PFSK-1 (cell line): ENCODE results near the gene CEMIP.

ENCODE experiments used
- FOXP2 ChIP-seq: optimal IDR thresholded peaks from 2 replicates; pipeline ENCODE3; 2011; ENCODE audit warnings: borderline replicate concordance, control low read depth, inconsistent platforms; ENCODE audit not compliant: insufficient read depth; ENCODE audit errors: extremely low read length, extremely low read depth
- POLR2AphosphoS5 ChIP-seq: IDR thresholded peaks from 2 replicates; pipeline ENCODE4 v1.6.1; 2012; ENCODE audit warnings: low read depth, mild to moderate bottlenecking, control low read depth, low read length, moderate library complexity
- SIN3A ChIP-seq: IDR thresholded peaks from 2 replicates; pipeline ENCODE4 v1.6.1; 2012; ENCODE audit warnings: mild to moderate bottlenecking, low read length, moderate library complexity, borderline replicate concordance; ENCODE audit not compliant: insufficient read depth
- TAF1 ChIP-seq: IDR thresholded peaks from 2 replicates; pipeline ENCODE4 v1.6.1; 2012; ENCODE audit warnings: low read length, control low read depth, borderline replicate concordance; ENCODE audit not compliant: insufficient read depth
- TF ChIP-seq, protein P1 (sequence below), 2 experiments: IDR thresholded peaks; 2 replicates each; pipeline versions ENCODE4 v1.6.1 to v1.8.0; 2011 to 2012; ENCODE audit warnings: low read depth in 2 of 2, low read length in 2 of 2, control low read depth in 1 of 2, inconsistent platforms in 1 of 2, mild to moderate bottlenecking in 1 of 2, moderate library complexity in 1 of 2; ENCODE audit not compliant: insufficient read depth in 1 of 2

The CEMIP gene

DNA sequence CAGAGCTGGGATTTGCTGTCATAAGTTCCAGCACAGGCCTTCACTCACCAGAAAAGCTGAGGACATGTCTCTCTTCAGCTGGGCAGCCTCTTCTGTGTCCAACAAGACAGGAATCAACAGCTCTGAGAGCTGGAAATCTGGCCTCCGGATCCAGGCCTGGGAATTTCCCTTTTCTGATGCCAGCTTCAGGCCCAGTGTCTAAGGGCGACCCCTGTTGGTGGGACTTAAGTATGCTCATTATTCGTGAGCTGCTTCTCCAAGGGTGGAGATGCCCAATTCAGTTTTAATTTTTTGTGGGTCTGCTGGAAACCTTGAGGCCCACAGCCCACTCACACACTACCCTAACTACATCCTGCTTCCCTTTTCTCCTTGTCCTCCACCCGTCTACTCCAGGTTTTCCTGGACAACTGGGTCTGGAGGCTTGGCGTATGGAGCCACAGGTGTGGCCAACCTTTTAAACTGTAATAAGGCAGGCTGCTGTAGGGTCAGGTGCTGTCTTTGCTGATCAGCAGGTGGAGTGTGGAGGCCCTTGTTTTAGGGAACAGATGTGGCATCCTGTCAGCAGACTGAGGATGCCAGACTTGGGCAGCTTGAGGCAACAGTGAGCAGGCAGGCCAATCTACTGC is 2.6 kb upstream of the CEMIP start:
- peak; percentile 30 for TF ChIP-seq FOXP2
- TF ChIP-seq SIN3A = no peak

DNA sequence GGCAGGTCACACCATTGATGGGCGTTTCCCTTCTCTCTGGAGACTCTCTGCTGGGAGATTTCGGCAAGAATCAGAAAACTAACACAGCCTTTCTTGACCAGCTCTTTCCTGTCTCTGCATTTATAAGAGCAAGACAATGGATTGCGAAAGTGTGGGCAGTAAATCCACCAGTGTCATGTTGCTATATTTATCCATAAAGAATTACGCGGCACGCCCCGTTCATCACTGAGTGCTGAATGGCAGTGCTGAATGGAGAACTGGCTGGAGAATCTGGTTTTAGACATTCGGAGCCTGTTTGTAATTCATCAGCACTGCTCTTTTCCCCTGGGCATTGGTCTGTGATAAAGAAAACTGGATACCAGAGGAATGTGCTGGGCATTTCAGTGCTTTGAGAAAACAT is 2.0 kb upstream of the CEMIP start:
- TF ChIP-seq SIN3A = no peak
- TF ChIP-seq POLR2AphosphoS5 = no peak
- no peak for TF ChIP-seq TAF1
- TF ChIP-seq, protein P1, sequence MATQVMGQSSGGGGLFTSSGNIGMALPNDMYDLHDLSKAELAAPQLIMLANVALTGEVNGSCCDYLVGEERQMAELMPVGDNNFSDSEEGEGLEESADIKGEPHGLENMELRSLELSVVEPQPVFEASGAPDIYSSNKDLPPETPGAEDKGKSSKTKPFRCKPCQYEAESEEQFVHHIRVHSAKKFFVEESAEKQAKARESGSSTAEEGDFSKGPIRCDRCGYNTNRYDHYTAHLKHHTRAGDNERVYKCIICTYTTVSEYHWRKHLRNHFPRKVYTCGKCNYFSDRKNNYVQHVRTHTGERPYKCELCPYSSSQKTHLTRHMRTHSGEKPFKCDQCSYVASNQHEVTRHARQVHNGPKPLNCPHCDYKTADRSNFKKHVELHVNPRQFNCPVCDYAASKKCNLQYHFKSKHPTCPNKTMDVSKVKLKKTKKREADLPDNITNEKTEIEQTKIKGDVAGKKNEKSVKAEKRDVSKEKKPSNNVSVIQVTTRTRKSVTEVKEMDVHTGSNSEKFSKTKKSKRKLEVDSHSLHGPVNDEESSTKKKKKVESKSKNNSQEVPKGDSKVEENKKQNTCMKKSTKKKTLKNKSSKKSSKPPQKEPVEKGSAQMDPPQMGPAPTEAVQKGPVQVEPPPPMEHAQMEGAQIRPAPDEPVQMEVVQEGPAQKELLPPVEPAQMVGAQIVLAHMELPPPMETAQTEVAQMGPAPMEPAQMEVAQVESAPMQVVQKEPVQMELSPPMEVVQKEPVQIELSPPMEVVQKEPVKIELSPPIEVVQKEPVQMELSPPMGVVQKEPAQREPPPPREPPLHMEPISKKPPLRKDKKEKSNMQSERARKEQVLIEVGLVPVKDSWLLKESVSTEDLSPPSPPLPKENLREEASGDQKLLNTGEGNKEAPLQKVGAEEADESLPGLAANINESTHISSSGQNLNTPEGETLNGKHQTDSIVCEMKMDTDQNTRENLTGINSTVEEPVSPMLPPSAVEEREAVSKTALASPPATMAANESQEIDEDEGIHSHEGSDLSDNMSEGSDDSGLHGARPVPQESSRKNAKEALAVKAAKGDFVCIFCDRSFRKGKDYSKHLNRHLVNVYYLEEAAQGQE (IDR thresholded peaks at IDR 0.05; ENCODE audit: insufficient read depth in 1 of 2, low read depth in 2 of 2, low read length in 2 of 2) = no peak
- TF ChIP-seq FOXP2 = no peak

DNA sequence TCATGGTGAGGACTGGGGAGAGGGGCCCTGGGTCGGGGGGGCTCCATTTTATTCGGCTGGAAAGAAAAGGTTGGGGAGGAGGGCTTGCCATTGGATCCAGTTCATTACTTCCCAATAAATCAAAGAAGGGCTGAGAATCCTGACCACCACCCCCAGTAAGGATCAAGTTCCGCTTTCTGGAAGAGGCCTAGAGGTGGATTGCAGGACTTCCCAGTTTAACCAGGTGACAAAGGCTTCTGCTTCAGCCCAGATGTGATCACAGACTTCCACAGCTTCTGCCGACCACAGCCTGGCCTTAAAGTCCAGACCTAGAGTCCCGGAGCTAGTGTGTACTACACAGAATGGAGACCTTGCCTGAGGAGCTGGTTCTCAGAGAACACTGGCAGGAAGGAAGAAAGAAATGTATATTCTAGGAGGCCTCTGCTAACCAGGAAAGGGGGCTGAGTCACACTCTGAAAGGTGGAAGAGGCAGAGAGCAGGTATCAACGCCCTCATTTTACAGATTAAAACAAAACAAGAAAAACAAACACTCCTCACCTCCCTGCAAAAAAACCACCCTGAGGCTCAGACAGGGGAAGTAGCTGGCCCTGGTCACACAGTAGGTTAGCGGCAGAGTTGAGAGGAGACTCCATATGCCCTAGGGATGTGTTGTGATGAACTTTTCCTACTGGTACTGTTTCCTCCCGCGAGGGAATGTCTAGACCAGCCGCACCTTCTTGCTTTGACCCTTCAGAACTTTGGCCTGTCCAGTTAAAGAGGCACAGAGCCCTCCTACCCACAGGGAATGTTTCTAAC is 1.1 kb upstream of the CEMIP start:
- TF ChIP-seq SIN3A (no peak), POLR2AphosphoS5 (no peak), FOXP2 (no peak), TAF1 (no peak)
- TF ChIP-seq, protein P1 (IDR thresholded peaks at IDR 0.05; ENCODE audit: insufficient read depth in 1 of 2, low read depth in 2 of 2, low read length in 2 of 2) = peak in 1 of 2 experiments; percentile 38; a peak in 1 of 4 replicates

DNA sequence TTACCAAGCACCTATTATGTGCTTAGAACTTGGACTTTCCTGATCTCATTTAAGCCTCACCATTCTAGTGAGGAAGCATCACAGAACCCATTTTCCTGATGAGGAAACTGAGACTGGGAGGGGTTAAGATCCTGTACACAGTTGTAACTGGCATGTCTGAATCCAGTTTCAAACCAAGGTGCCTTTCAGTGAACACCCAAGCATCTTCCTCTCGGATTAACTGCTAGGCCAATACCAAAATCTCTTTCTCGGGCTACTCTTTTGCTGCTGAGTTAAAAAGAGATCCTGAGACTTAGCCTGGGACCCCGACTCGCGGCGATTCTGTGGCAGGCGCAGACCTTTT is 578 bp upstream of the CEMIP start:
- TF ChIP-seq POLR2AphosphoS5 (no peak), TAF1 (no peak), SIN3A (no peak), FOXP2 (no peak)
- TF ChIP-seq, protein P1 (IDR thresholded peaks at IDR 0.05; ENCODE audit: insufficient read depth in 1 of 2, low read depth in 2 of 2, low read length in 2 of 2) = no peak

DNA sequence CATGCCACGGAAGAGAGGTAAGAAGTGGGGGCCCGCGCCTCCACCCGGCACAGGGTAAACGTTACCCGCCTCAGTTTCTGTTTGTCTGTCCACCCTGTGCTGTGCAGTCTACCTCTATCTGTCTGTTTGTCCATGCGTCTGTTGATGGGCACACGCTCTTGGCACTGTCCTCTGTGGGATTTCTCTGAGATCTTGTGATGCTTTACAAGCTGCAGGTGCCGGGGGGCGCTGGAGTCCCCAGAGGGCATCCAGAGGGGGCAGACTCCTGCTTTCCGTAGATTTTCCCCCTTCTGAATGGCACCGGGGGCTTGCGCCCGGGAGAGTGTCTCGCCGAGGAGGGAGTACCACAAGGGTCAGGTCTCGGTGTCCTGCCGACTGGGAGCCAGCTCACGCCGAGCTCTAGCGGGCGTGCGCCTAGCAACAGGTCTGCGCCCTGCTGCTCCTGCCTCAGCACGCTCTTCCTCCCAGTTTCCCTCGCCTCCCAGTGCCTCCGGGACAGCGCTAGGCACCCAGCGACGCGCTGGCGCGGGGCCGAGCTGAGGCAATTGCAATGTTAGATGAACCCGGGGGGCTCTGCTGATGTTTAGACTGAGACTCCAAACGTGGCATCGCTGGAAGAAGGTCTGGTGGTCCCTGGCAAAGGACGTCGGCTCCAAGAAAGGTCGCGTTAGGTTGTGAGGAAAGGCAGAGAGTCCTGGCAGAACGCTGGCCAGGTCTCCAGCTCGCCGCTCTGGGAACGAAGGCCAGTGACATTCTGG is 667 bp downstream of the CEMIP start:
- TF ChIP-seq SIN3A = no peak
- TF ChIP-seq FOXP2 = no peak
- TF ChIP-seq, protein P1 (IDR thresholded peaks at IDR 0.05; ENCODE audit: insufficient read depth in 1 of 2, low read depth in 2 of 2, low read length in 2 of 2) = 0 out of 4 replicates have a peak, but pooled peaks of 1 of the 2 experiments have one; percentile 7
- TF ChIP-seq TAF1 = no peak
- TF ChIP-seq POLR2AphosphoS5 = no peak
